Measurements from ENCODE around the gene ANKRD39. TPM values are rescaled to one million over a fixed set of nuclear protein-coding genes. Genes with fewer than 3 reads are reported as not detected.

The ANKRD39 gene
- total RNA-seq, 1 experiment from 2014 or later: 25.3 TPM

- Histone ChIP-seq H3K4me1 (ENCODE audit: insufficient read depth, low read length, poor library complexity, severe bottlenecking) (no peaks in the 10 kb centered on the region), H3K27me3 (replicated peaks; ENCODE audit: insufficient read depth, low read depth, low read length, poor library complexity) (no peaks in the 10 kb centered on the region), H3K9me3 (ENCODE audit: low read depth, low read length, poor library complexity, severe bottlenecking) (no peaks in the 10 kb centered on the region), H3K4me3 (ENCODE audit: low read depth, low read length, poor library complexity, severe bottlenecking) (peak overlapping the region; percentile 83), H3K27ac (ENCODE audit: low read depth, low read length, poor library complexity, severe bottlenecking) (peak overlapping the region; percentile 72), H3K36me3 (ENCODE audit: insufficient read depth, low read length, poor library complexity, severe bottlenecking) (no peaks in the 10 kb centered on the region)
- intact Hi-C loops (cut with micrococcal nuclease; ENCODE audit: unreplicated experiment): loop anchor here (5.0 kb wide), 1 partner anchor 147 kb away; no protein-coding TSS in a partner anchor
- ChIA-PET POLR2A (ENCODE audit: low non-redundant PET) (interaction anchor here (0.7 kb wide), 1 partner anchor 100 kb away, joined by 7 read pairs; no protein-coding TSS in a partner anchor), CTCF (no interaction called here)
- TF ChIP-seq EZH2 (IDR thresholded peaks at IDR 0.05; ENCODE audit: borderline replicate concordance, low read depth, low read length, poor library complexity, severe bottlenecking) (no peak), CTCF (conservative IDR thresholded peaks at IDR 0.05; ENCODE audit: low read depth, low read length) (no peak)
- no peak for DNase-seq (ENCODE audit: low spot score)
- no TSS peak for BruUV-seq (replicated peaks)
Measured at GRCh38 chr2:96815326-96816126, 42.3 kb downstream of the ANKRD39 start.

- Histone ChIP-seq H3K27ac (ENCODE audit: low read depth, low read length, poor library complexity, severe bottlenecking) (no peak overlapping the region), H3K4me1 (ENCODE audit: insufficient read depth, low read length, poor library complexity, severe bottlenecking) (no peaks in the 10 kb centered on the region), H3K36me3 (ENCODE audit: insufficient read depth, low read length, poor library complexity, severe bottlenecking) (no peaks in the 10 kb centered on the region), H3K9me3 (ENCODE audit: low read depth, low read length, poor library complexity, severe bottlenecking) (no peaks in the 10 kb centered on the region), H3K4me3 (ENCODE audit: low read depth, low read length, poor library complexity, severe bottlenecking) (no peak overlapping the region), H3K27me3 (replicated peaks; ENCODE audit: insufficient read depth, low read depth, low read length, poor library complexity) (no peaks in the 10 kb centered on the region)
- no peak for TF ChIP-seq CTCF (conservative IDR thresholded peaks at IDR 0.05; ENCODE audit: low read depth, low read length)
- TF ChIP-seq EZH2 (IDR thresholded peaks at IDR 0.05; ENCODE audit: borderline replicate concordance, low read depth, low read length, poor library complexity, severe bottlenecking): no peak
- no TSS peak for BruUV-seq (replicated peaks)
- ChIA-PET CTCF (no interaction called here), POLR2A (ENCODE audit: low non-redundant PET) (no interaction called here)
- no peak for DNase-seq (ENCODE audit: low spot score)
- intact Hi-C loops (cut with micrococcal nuclease; ENCODE audit: unreplicated experiment): no loop called here
Measured at GRCh38 chr2:96813656-96814055, 44.2 kb downstream of the ANKRD39 start.

GRCh38 chr2:96811917-96812316 is 45.9 kb downstream of the ANKRD39 start:
- no TSS peak for BruUV-seq (replicated peaks)
- Histone ChIP-seq H3K4me1 (ENCODE audit: insufficient read depth, low read length, poor library complexity, severe bottlenecking) (peaks cover 2% of the 10 kb centered on the region), H3K36me3 (ENCODE audit: insufficient read depth, low read length, poor library complexity, severe bottlenecking) (no peaks in the 10 kb centered on the region), H3K4me3 (ENCODE audit: low read depth, low read length, poor library complexity, severe bottlenecking) (no peak overlapping the region), H3K27ac (ENCODE audit: low read depth, low read length, poor library complexity, severe bottlenecking) (no peak overlapping the region), H3K27me3 (replicated peaks; ENCODE audit: insufficient read depth, low read depth, low read length, poor library complexity) (no peaks in the 10 kb centered on the region), H3K9me3 (ENCODE audit: low read depth, low read length, poor library complexity, severe bottlenecking) (no peaks in the 10 kb centered on the region)
- DNase-seq (ENCODE audit: low spot score): no peak
- TF ChIP-seq CTCF (conservative IDR thresholded peaks at IDR 0.05; ENCODE audit: low read depth, low read length): no peak
- no peak for TF ChIP-seq EZH2 (IDR thresholded peaks at IDR 0.05; ENCODE audit: borderline replicate concordance, low read depth, low read length, poor library complexity, severe bottlenecking)
- CTCF ChIA-PET: no interaction called here
- intact Hi-C loops (cut with micrococcal nuclease; ENCODE audit: unreplicated experiment): no loop called here
- POLR2A ChIA-PET (ENCODE audit: low non-redundant PET): no interaction called here

Measured in A673 (cell line).